SK-N-DZ (cell line): ENCODE measurements around the gene AKR1C2.
"Not testable (repeated sequence)": the region's sequence is repeated elsewhere in the genome, so short reads cannot be mapped to it uniquely, and the experiment has no call there.

Experiments used
- DNase-seq: peaks from one replicate; pipeline ENCODE4 v3.0.0-alpha.2; 2015; ENCODE audit warnings: low spot score

Gene AKR1C2

GRCh38 chr10:5025461-5025881, 21.8 kb upstream of the AKR1C2 start:
- DNase-seq: not testable (repeated sequence)

- DNase-seq: no peak
These were observed 19.6 kb upstream of the AKR1C2 start for GRCh38 chr10:5023177-5023805.

- not testable (repeated sequence) for DNase-seq
These were observed 18.1 kb upstream of the AKR1C2 start for GRCh38 chr10:5021624-5022290.

- DNase-seq: peak; percentile 78
These were observed 16.3 kb upstream of the AKR1C2 start for GRCh38 chr10:5019770-5020612.

GRCh38 chr10:5018671-5019277, 15.1 kb upstream of the AKR1C2 start:
- not testable (repeated sequence) for DNase-seq

- no peak for DNase-seq
These were observed 14.5 kb upstream of the AKR1C2 start for GRCh38 chr10:5018134-5018533.

GRCh38 chr10:5014936-5015335, 11.3 kb upstream of the AKR1C2 start:
- no peak for DNase-seq

- not testable (repeated sequence) for DNase-seq
These were observed 10.7 kb upstream of the AKR1C2 start for GRCh38 chr10:5014200-5014910.

GRCh38 chr10:5013385-5013784, 9.7 kb upstream of the AKR1C2 start:
- no peak for DNase-seq

- no peak for DNase-seq
These were observed 8.9 kb upstream of the AKR1C2 start for GRCh38 chr10:5012595-5012994.

GRCh38 chr10:5011392-5011791, 7.7 kb upstream of the AKR1C2 start:
- not testable (repeated sequence) for DNase-seq

GRCh38 chr10:5010043-5010442, 6.4 kb upstream of the AKR1C2 start:
- DNase-seq: not testable (repeated sequence)

GRCh38 chr10:5008857-5009548, 5.3 kb upstream of the AKR1C2 start:
- DNase-seq: not testable (repeated sequence)

GRCh38 chr10:5004501-5004900, 844 bp upstream of the AKR1C2 start:
- not testable (repeated sequence) for DNase-seq

- DNase-seq: not testable (repeated sequence)
These were observed 351 bp upstream of the AKR1C2 start for GRCh38 chr10:5004030-5004385.

- DNase-seq: no peak
These were observed 1.5 kb downstream of the AKR1C2 start for GRCh38 chr10:5002013-5002727.

- no peak for DNase-seq
These were observed 5.0 kb downstream of the AKR1C2 start for GRCh38 chr10:4998671-4999070.

- not testable (repeated sequence) for DNase-seq
These were observed 9.4 kb downstream of the AKR1C2 start for GRCh38 chr10:4994260-4994659.

- DNase-seq: not testable (repeated sequence)
These were observed 11.1 kb downstream of the AKR1C2 start for GRCh38 chr10:4992564-4992963.

- not testable (repeated sequence) for DNase-seq
These were observed 12.2 kb downstream of the AKR1C2 start for GRCh38 chr10:4991463-4991862.
